Measurements from ENCODE around the gene PATE4.
A peak's percentile ranks its signal among the peaks of the same experiment; 100 is the strongest.

Gene PATE4

DNA sequence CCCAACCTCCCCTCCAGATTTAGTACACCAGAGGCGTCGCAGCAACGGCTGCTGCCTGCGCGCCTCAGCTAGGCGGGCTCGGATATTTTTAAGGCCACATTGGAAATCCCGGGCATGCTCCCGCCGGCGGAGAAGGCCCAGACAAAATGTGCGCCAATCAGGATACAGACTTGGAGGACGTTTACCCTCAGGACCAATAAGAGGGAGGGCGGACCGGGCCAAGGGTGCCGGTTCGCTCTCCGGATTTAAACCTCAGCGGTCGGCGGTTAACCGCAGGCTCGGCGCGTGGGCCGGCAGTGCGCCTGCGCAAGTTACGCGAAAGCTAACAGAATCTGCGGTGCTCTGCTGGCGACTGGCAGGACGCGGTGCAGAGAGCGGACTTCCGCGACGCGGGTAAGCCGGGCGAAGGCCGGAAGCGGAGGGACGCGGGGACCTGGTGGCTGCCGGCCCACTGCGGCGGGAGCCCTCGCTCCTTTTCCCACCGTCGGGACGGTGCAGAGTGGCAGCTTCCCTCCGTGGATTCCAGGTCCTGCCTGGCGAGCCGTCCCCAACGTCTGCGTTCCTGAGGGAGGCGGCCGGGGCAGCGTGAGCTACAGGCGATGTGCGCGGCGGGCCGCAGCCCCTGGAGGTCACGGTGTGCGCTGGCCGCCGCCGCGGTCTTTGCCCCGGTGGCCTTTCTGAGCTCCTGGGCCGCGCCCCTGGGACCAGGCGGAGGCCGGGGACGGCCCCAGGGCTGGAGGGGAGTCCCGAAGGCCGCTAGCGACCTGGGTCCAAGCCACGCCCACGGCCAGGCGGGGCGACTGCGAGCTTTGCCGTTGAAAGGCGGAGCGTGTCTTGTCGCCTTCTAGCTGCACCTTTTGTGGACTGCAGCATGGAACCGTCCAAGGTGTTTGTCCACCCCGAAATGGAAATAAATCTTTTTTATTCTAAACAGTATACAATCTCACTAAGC lies 54.5 kb downstream of the PATE4 start, which contains the start of gene HYLS1:
HYLS1 (plus strand) TSS at position 296 of the 952 bp plus-strand sequence. CDS start 11,701 bp downstream, outside the sequence.
- peak; percentile 66 to 97 (median 89) for DNase-seq
